Measurements from ENCODE around the gene POLE2.
"Not testable (repeated sequence)": the region's sequence is repeated elsewhere in the genome, so short reads cannot be mapped to it uniquely, and the experiment has no call there.

DNA sequence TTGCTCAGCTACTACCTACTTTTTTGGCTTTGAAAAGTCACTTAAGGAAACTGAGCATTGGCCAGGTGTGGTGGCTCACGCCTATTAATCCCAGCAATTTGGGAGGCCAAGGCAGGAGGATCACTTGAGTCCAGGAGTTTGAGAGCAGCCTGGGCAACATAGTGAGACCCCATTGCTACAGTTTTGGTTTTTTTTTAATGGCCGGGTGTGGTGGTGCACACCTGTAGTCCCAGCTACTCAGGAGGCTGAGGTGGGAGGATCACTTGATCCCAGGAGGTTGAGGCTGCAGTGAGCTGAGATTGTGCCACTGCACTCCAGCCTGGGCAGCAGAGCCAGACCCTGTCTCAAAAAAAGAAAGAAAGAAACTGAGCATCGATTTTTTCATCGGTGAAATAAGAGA lies 47.7 kb upstream of the POLE2 start:
- not testable (repeated sequence) for TF ChIP-seq CTCF (conservative IDR thresholded peaks at IDR 0.05); EZH2 (IDR thresholded peaks at IDR 0.05; ENCODE audit: low read depth)
